Prostate gland (tissue), 2 donors: Measurements from ENCODE around the gene COG5.

Source experiments
- POLR2A ChIP-seq: fragments of 450-650 bp; IDR thresholded peaks from one replicate; pipeline ENCODE4 v1.6.1; 2016; ENCODE audit warnings: antibody characterized with exemption, mild to moderate bottlenecking
- POLR2AphosphoS5 ChIP-seq: sonication (generic); formaldehyde crosslinking; IDR thresholded peaks from one replicate; pipeline ENCODE4 v1.6.1; 2017; ENCODE audit warnings: antibody characterized with exemption
- TF ChIP-seq, protein P1 (sequence below), 4 experiments: fragments of 200-600 bp in 2 of 4; fragments of 450-650 bp in 2 of 4; sonication (generic) in 2 of 4; IDR thresholded peaks; 1 replicate in 3 of 4; 2 replicates in 1 of 4; pipeline ENCODE4 v1.5.1; 2016 to 2019; ENCODE audit warnings: antibody characterized with exemption in 4 of 4, mild to moderate bottlenecking in 2 of 4, moderate library complexity in 2 of 4

DNA sequence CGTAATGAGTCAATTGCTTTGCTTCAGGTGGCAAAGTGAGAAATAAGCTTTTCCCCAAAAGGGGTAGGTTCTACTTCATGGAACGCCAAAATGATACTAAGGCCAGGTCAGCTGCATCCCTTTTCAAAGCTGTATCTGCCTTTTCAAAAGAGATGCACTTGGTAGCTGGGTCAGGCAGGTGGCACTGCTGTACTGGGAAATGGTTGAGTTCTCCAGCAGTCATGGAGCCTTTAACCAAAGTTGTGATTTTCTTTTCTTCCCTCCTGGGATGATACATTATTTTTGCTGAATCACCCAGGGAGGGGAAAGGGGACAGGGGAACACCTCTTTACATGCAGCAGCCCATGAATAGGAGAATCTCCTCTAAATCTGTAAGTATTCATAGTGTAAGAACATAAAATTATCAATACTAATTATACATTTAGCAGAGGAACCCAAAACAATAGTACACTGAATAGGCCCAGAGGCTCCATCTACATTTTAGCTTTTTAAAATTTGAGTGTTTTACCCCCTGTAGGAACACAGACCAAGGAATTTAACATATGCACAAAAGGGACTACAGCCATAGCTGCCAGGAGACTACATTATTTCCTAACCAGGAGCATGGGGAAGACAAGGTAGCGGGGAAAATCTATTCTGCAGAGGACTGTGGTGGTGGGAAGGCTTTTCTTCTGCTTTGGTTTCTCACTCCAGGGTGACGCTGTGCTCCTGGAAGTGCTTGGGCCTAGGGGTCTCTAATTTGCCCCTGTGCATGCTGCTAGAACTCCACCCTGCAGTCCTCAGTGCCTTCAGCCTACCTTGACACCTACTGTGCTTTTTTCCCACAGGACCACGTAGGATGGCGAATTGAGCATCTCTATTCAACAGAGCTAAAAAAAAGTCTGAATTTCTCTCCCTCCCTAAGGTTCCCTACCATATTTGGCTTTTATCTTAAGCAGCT lies 100.3 kb downstream of the COG5 start:
- TF ChIP-seq, protein P1, sequence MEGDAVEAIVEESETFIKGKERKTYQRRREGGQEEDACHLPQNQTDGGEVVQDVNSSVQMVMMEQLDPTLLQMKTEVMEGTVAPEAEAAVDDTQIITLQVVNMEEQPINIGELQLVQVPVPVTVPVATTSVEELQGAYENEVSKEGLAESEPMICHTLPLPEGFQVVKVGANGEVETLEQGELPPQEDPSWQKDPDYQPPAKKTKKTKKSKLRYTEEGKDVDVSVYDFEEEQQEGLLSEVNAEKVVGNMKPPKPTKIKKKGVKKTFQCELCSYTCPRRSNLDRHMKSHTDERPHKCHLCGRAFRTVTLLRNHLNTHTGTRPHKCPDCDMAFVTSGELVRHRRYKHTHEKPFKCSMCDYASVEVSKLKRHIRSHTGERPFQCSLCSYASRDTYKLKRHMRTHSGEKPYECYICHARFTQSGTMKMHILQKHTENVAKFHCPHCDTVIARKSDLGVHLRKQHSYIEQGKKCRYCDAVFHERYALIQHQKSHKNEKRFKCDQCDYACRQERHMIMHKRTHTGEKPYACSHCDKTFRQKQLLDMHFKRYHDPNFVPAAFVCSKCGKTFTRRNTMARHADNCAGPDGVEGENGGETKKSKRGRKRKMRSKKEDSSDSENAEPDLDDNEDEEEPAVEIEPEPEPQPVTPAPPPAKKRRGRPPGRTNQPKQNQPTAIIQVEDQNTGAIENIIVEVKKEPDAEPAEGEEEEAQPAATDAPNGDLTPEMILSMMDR (IDR thresholded peaks at IDR 0.05), result peak; percentile 38 to 88 (median 72)
- TF ChIP-seq POLR2A (no peak), POLR2AphosphoS5 (peak; percentile 40)
